Epithelial cell of esophagus (primary cell): ENCODE results near the gene MAN2A2.
A peak's percentile ranks its signal among the peaks of the same experiment; 100 is the strongest.

Source experiments
- DNase-seq: peaks from one replicate; pipeline ENCODE4 v3.0.0; 2010; ENCODE audit warnings: low read depth
- H3K4me3 ChIP-seq: 2 replicates; pipeline ENCODE4 v1.5.1; 2011; ENCODE audit warnings: mild to moderate bottlenecking, low read length, control low read depth
- TF ChIP-seq, protein P1 (sequence below): IDR thresholded peaks from 2 replicates; pipeline ENCODE4 v1.5.1; 2011; ENCODE audit warnings: low read depth, mild to moderate bottlenecking, low read length, control low read depth, inconsistent platforms; ENCODE audit not compliant: insufficient read depth; ENCODE audit errors: missing control alignments

The MAN2A2 gene

DNA sequence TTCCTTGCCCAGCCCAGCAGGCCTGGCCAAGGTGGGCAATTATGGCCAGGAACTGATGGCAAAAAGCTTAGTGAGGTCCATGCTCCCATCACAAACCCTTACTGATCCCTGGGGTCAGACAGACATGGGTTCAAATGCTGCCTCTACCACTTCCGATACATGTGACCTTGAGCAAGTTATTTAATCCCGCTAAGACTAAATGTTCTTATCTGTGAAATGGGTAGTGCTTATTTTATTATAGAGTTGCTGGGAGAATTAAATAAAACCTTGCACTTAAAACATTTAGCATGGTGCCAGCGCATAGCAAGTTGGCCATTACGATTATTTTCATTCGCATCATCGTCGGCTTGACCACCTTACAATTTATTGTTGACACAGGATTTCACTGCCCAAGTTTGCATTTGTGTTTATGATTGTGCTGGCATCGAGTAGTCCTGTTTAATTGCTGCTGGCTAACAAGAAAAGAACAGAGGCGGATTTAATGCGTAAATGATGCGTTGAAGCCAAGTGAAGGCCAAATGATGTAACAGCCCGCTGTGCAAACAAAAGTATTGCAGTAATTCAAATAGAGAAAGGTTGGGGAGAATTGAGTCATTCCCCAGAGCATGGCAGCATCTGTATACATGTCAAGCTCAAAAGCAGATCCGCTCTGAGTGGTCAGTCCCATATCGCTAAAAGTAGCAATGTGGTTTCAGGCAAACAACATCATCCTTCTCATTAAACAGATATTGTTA is 42.0 kb upstream of the MAN2A2 start:
- TF ChIP-seq, protein P1, sequence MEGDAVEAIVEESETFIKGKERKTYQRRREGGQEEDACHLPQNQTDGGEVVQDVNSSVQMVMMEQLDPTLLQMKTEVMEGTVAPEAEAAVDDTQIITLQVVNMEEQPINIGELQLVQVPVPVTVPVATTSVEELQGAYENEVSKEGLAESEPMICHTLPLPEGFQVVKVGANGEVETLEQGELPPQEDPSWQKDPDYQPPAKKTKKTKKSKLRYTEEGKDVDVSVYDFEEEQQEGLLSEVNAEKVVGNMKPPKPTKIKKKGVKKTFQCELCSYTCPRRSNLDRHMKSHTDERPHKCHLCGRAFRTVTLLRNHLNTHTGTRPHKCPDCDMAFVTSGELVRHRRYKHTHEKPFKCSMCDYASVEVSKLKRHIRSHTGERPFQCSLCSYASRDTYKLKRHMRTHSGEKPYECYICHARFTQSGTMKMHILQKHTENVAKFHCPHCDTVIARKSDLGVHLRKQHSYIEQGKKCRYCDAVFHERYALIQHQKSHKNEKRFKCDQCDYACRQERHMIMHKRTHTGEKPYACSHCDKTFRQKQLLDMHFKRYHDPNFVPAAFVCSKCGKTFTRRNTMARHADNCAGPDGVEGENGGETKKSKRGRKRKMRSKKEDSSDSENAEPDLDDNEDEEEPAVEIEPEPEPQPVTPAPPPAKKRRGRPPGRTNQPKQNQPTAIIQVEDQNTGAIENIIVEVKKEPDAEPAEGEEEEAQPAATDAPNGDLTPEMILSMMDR = no peak
- no peak overlapping the region for H3K4me3 ChIP-seq
- DNase-seq = peak; percentile 87

DNA sequence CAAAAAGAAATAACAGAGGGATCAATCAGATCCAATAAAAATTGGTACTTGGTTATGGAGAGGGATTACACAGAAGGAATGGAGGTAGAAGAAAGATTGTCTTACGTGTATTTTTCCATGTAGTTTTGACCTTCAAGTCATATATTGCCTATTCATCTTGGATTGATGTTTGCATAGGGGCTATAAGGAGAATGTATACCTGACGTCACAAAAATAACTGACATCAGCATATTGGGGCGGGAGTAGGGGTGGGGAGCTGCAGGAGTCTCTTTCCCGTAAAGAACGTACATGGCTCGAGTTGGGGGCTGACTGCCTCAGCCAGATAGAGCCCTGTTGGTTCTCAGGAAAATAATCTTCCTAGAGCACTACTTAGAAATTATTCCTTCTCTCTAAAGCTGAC is 40.6 kb upstream of the MAN2A2 start:
- no peak overlapping the region for H3K4me3 ChIP-seq
- TF ChIP-seq, protein P1 = no peak
- no peak for DNase-seq

DNA sequence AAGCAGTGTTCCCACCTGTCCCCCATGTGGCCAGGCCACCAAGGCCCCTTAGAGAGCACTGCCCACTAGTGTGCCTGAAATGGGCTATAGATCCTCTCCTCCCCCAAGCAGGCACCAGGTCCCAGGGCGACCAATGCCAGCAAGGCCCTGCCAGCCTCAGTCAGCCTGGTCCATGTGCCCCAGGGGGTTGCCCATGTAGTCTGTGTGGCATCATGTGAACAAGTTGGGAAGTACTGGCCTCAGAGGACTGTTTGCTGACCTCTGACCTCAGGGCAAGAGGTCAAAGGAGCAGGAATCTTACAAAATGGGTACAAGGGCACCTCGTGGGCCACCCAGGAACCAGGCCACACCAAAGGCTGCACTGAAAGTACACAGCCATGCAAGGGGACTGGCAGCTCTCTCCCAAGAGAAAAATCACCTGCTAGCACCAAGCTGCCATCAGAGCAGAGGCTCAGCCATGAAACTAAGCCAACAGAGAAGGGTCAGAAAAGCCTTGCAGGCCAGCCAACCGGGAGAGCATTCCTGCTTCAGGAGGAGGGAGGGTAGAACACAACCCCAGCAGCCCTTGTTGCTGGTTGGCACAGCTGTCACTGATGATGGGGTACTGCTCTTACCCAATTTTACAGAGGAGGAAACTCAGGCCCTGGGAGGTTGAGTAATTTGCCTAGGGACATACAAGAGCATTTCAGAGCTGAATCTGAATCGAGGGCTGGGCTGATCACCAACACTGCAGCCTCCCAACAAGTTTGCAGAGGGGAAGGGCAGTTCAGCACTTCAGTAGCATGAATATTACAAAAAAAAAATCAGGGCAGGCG is 39.9 kb upstream of the MAN2A2 start:
- DNase-seq = peak; percentile 95
- H3K4me3 ChIP-seq = no peak overlapping the region
- TF ChIP-seq, protein P1 = no peak

DNA sequence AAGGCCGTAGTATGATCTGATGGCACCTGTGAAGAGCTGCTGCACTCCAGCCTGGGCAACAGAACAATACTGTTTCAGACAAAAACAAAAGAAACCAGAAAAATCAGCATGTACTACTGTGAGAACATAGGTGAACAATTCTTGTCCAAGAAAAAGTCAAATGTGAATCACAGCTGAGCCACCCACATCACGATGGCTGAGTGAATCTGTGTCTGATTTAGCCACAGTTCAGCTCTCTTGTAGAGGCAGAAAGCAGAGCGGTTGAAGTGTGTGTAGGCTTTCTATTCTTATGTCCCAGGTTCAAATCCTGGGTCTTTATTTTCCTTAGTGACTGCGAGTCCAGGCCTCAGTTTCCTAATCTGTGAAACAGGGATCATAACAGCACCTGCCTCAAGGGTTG is 39.1 kb upstream of the MAN2A2 start:
- DNase-seq = peak; percentile 59
- H3K4me3 ChIP-seq = no peak overlapping the region
- TF ChIP-seq, protein P1 = no peak

DNA sequence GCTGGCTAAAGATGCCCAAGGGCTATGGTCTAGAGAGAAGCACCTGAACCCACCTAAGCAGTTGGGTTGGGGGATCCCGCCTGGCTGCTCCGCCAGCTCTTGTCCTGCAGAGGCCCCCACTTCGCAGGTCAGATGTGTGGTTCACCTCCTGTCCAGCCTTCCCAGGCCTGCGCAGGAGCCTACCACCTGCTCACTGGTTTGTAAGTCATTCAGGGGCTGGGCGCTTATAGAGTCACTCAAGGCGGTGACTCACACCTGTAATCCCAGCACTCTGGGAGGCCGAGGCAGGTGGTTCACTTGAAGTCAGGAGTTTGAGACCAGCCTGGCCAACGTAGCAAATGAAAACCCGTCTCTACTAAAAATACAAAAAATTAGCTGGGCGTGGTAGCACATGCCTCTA is 38.6 kb upstream of the MAN2A2 start:
- DNase-seq = peak; percentile 67
- TF ChIP-seq, protein P1 = no peak
- no peak overlapping the region for H3K4me3 ChIP-seq

DNA sequence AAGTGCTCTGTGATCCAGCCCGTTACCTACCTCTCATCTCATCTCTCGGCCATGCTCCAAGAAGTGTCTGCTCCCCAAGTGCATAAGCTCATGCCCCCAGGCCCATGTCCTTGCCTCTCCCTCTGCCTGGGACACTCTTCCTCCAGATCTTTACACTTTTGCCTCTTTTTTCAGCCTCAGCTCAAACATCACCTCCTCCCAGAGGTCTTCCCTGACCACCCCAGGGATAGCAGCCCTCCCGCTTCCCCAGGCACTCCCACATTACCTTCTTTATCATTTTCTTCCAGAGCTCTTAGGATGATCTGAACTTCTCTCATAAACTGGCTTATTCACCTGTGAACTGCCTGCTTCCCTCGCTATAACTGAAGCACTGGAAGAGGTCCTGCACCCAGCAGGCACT is 37.4 kb upstream of the MAN2A2 start:
- no peak for DNase-seq
- H3K4me3 ChIP-seq = no peak overlapping the region
- TF ChIP-seq, protein P1 = no peak
